HepG2 (cell line): ENCODE results near the gene NYNRIN. TPM values are rescaled to one million over a fixed set of nuclear protein-coding genes. Genes with fewer than 3 reads are reported as not detected.
A peak's percentile ranks its signal among the peaks of the same experiment; 100 is the strongest.

Experiments
- ATAC-seq: fragments of 200-7000 bp; cut with Tn5 transposase; 3 replicates; pipeline ENCODE4 v1.9.1; 2020; ENCODE audit warnings: mild to moderate bottlenecking, moderate library complexity
- BruUV-seq: library from RNA; stranded (reverse); fragments of 400-500 nt; replicated peaks from 2 replicates; lab custom pipeline; 2021; lab: Mats Ljungman, UMichigan
- CTCF ChIA-PET: fragments of 300-600 bp; formaldehyde crosslinking; extraction: SDS; loops from one replicate; lab custom pipeline; 2021; ENCODE audit warnings: low total read pairs, inconsistent platforms, low intra/inter-chr PET ratio; lab: Yijun Ruan, JAX
- POLR2A ChIA-PET: fragments of 350-600 bp; sonication (Branson Sonifier 250); formaldehyde crosslinking; loops from one replicate; lab custom pipeline; 2020; ENCODE audit warnings: antibody characterized with exemption, inconsistent platforms; lab: Yijun Ruan, JAX
- DNase-seq: peaks from one replicate; pipeline ENCODE4 v3.0.0-alpha.2; 2015; ENCODE audit warnings: low spot score
- FAIRE-seq: peaks from 3 replicates; lab custom pipeline; 2011; peaks lifted over from hg19 to GRCh38; lab: Jason Lieb, UNC
- H2AFZ ChIP-seq: one replicate; pipeline ENCODE4 v1.6.1; 2011; ENCODE audit warnings: low read length, inconsistent platforms
- H3K27ac ChIP-seq: fragments of 300-600 bp; 3 replicates; pipeline ENCODE4 v1.8.0; 2011; ENCODE audit warnings: mixed run types, mild to moderate bottlenecking, mixed read lengths, low read length, inconsistent platforms; ENCODE audit not compliant: insufficient read depth; ENCODE audit errors: extremely low read length
- H3K27me3 ChIP-seq, 2 experiments: fragments of 200-600 bp in 1 of 2; 2 replicates in 1 of 2; 3 replicates in 1 of 2; pipeline versions ENCODE4 v1.6.0 to v1.8.0; 2011; ENCODE audit warnings: low read length in 2 of 2, mild to moderate bottlenecking in 2 of 2, moderate library complexity in 2 of 2, inconsistent platforms in 1 of 2; ENCODE audit not compliant: insufficient read depth in 2 of 2, control insufficient read depth in 1 of 2
- H3K36me3 ChIP-seq, 2 experiments: fragments of 200-600 bp in 1 of 2; replicated peaks in 1 of 2; 2 replicates in 1 of 2; 3 replicates in 1 of 2; pipeline versions ENCODE4 v1.5.1 to v1.8.0; 2011; ENCODE audit warnings: low read length in 2 of 2, inconsistent platforms in 1 of 2; ENCODE audit not compliant: insufficient read depth in 2 of 2, control insufficient read depth in 1 of 2
- H3K4me1 ChIP-seq: 2 replicates; pipeline ENCODE4 v1.5.1; 2012; ENCODE audit warnings: low read length, inconsistent platforms; ENCODE audit not compliant: insufficient read depth
- H3K4me2 ChIP-seq: 2 replicates; pipeline ENCODE4 v1.6.0; 2011; ENCODE audit warnings: low read depth, low read length, inconsistent platforms
- H3K4me3 ChIP-seq, 3 experiments: fragments of 200-600 bp in 1 of 3; sonication (generic), shearing (Covaris generic) in 1 of 3; replicated peaks in 1 of 3; 2 replicates each; pipeline ENCODE4 v1.5.1; 2011 to 2016; ENCODE audit warnings: low read length in 3 of 3, inconsistent platforms in 2 of 3, low read depth in 2 of 3, mild to moderate bottlenecking in 2 of 3, control low read depth in 1 of 3, mixed read lengths in 1 of 3; ENCODE audit not compliant: insufficient read depth in 1 of 3
- H3K79me2 ChIP-seq: one replicate; pipeline ENCODE4 v1.6.1; 2011; ENCODE audit warnings: low read length, inconsistent platforms; ENCODE audit not compliant: insufficient read depth
- H3K9ac ChIP-seq: 2 replicates; pipeline ENCODE4 v1.6.0; 2011; ENCODE audit warnings: mild to moderate bottlenecking, low read depth, low read length, inconsistent platforms; ENCODE audit not compliant: insufficient read depth
- H3K9me3 ChIP-seq: 2 replicates; pipeline ENCODE4 v1.5.1; 2012; ENCODE audit warnings: mild to moderate bottlenecking, low read length
- H4K20me1 ChIP-seq: 2 replicates; pipeline ENCODE4 v1.6.0; 2011; ENCODE audit warnings: inconsistent platforms, mild to moderate bottlenecking, low read length, moderate library complexity; ENCODE audit not compliant: insufficient read depth
- MLX ChIP-seq: IDR thresholded peaks from 2 replicates; pipeline ENCODE4 v1.6.1; 2016
- PCBP2 ChIP-seq: fragments of 200-400 bp; formaldehyde crosslinking; optimal IDR thresholded peaks from 2 replicates; pipeline ENCODE3; 2018; ENCODE audit warnings: low read length, low read depth; ENCODE audit not compliant: poor library complexity, severe bottlenecking
- PHF21A ChIP-seq: sonication (generic); formaldehyde crosslinking; IDR thresholded peaks from 2 replicates; pipeline ENCODE4 v1.5.0; 2020; ENCODE audit warnings: mild to moderate bottlenecking, missing genetic modification reagents
- SRSF1 ChIP-seq: fragments of 200-400 bp; formaldehyde crosslinking; optimal IDR thresholded peaks from 2 replicates; pipeline ENCODE3; 2017; ENCODE audit warnings: mild to moderate bottlenecking, low read depth, low read length, moderate library complexity
- TBP ChIP-seq: sonication (generic); formaldehyde crosslinking; IDR thresholded peaks from 2 replicates; pipeline ENCODE4 v1.5.0; 2020; ENCODE audit warnings: missing genetic modification reagents
- TCF12 ChIP-seq, 2 experiments: fragments of 450-650 bp in 1 of 2; sonication (generic) in 1 of 2; formaldehyde crosslinking in 1 of 2; IDR thresholded peaks; 2 replicates each; pipeline versions ENCODE4 v1.6.1 to v1.8.0; 2017 to 2022; ENCODE audit warnings: antibody characterized with exemption in 1 of 2, mild to moderate bottlenecking in 1 of 2, missing genetic modification reagents in 1 of 2, moderate library complexity in 1 of 2
- TEAD2 ChIP-seq: sonication (generic); formaldehyde crosslinking; IDR thresholded peaks from 2 replicates; pipeline ENCODE4 v1.9.0; 2021; ENCODE audit warnings: missing genetic modification reagents
- TRAFD1 ChIP-seq: sonication (generic); formaldehyde crosslinking; IDR thresholded peaks from 2 replicates; pipeline ENCODE4 v1.5.1; 2020; ENCODE audit warnings: missing genetic modification reagents, mild to moderate bottlenecking, borderline replicate concordance
- U2AF1 ChIP-seq: fragments of 200-400 bp; formaldehyde crosslinking; optimal IDR thresholded peaks from 2 replicates; pipeline ENCODE3; 2017; ENCODE audit warnings: mild to moderate bottlenecking, low read depth, low read length
- ZNF563 ChIP-seq: sonication (generic); formaldehyde crosslinking; IDR thresholded peaks from 2 replicates; pipeline ENCODE4 v1.8.0; 2022; ENCODE audit warnings: mild to moderate bottlenecking, moderate library complexity, missing genetic modification reagents
- ZNF572 ChIP-seq: sonication (generic); formaldehyde crosslinking; IDR thresholded peaks from 2 replicates; pipeline ENCODE4 v1.5.1; 2020; ENCODE audit warnings: mild to moderate bottlenecking, missing genetic modification reagents
- ZNF609 ChIP-seq: sonication (generic); formaldehyde crosslinking; IDR thresholded peaks from 2 replicates; pipeline ENCODE4 v1.4.0; 2020; ENCODE audit warnings: mild to moderate bottlenecking, missing genetic modification reagents, borderline replicate concordance
- ZNF746 ChIP-seq: sonication (generic); formaldehyde crosslinking; IDR thresholded peaks from 2 replicates; pipeline ENCODE4 v1.8.0; 2022; ENCODE audit warnings: mild to moderate bottlenecking, missing genetic modification reagents
- ZSCAN20 ChIP-seq: sonication (generic); formaldehyde crosslinking; IDR thresholded peaks from 2 replicates; pipeline ENCODE4 v1.4.0; 2020; ENCODE audit warnings: missing genetic modification reagents, mild to moderate bottlenecking, borderline replicate concordance
- ZSCAN22 ChIP-seq: sonication (generic); formaldehyde crosslinking; IDR thresholded peaks from 2 replicates; pipeline ENCODE4 v1.4.0; 2020; ENCODE audit warnings: mild to moderate bottlenecking, missing genetic modification reagents
- WGBS: methylation state at CpG from one replicate; pipeline ENCODE4 v1.1.6; 2017; ENCODE audit warnings: low lambda C conversion rate; 5-methylcytosine and 5-hydroxymethylcytosine counted together
- in situ Hi-C: cut with HindIII; loops from 2 replicates; pipeline ENCODE4 v1.10.0; 2017; ENCODE audit warnings: low pct_unique_long_range_greater_than_20kb; ENCODE audit not compliant: extremely low pct_ligation_motif_present
- intact Hi-C: fragments of 100-400 bp; cut with micrococcal nuclease; formaldehyde crosslinking; loops from one replicate; pipeline ENCODE4 v1.10.0; 2022; ENCODE audit not compliant: unreplicated experiment
- polyA plus RNA-seq, 8 experiments: library from polyadenylated mRNA; depleted of rRNA in 3 of 8; stranded (reverse) in 7 of 8; unstranded in 1 of 8; fragments of >200 nt; fragmentation: Illumina TruSeq in 4 of 8; extraction: Trizol in 4 of 8; gene quantifications; 2 replicates each; pipeline versions ENCODE4 v1.2.1 to v1.2.3, GENCODE V29; 2011 to 2016; ENCODE audit warnings: low read depth in 4 of 8, missing spikeins in 1 of 8, mixed read lengths in 1 of 8; ENCODE audit not compliant: insufficient read depth in 1 of 8
- total RNA-seq, 5 experiments: library from RNA; depleted of rRNA; stranded (reverse); fragments of >200 nt; fragmentation: Illumina TruSeq; extraction: Trizol; gene quantifications; 2 replicates each; pipeline ENCODE4 v1.2.3, GENCODE V29; 2016; ENCODE audit warnings: low read depth in 1 of 5

The NYNRIN gene
- total and polyA plus RNA-seq, 2 of the 13 experiments (the other 11 are each of a cell fraction or from before 2014, with no cell fraction given): 0.63 to 1.1 TPM

GRCh38 chr14:24367514-24368211, 31.1 kb upstream of the NYNRIN start, which contains the start of gene NFATC4 (continued):
- TF ChIP-seq TRAFD1 (CRISPR knock-in tag) (peak; percentile 5; the same call in 1 of the 2 replicates), ZNF609 (no peak), PHF21A (no peak; the same call in 1 of the 2 replicates)

- peaks cover 32% of the 10 kb centered on the region for H3K4me1 ChIP-seq
- intact Hi-C loops: loop anchor here (5.0 kb wide), 1 partner anchor 194 kb away; no protein-coding TSS in a partner anchor
- H3K9ac ChIP-seq: no peak overlapping the region
- no peaks in the 10 kb centered on the region for H3K9me3 ChIP-seq
- H4K20me1 ChIP-seq: no peaks in the 10 kb centered on the region
- FAIRE-seq: no peak
- no peaks in the 10 kb centered on the region for H3K79me2 ChIP-seq
- H3K27me3 ChIP-seq: peaks cover 20 to 55% of the 10 kb centered on the region in 2 experiments
- in situ Hi-C loops: loop anchor here (5.0 kb wide), 1 partner anchor 64 kb away; no protein-coding TSS in a partner anchor
- 43% methylated on average over 15 of the region's 15 CpGs for WGBS
- POLR2A ChIA-PET: interaction anchor here (1.0 to 1.4 kb wide), 2 partner anchors 62 to 63 kb away, joined by 3 to 7 read pairs; partner anchors contain the start of genes CBLN3 and KHNYN
- no peak for ATAC-seq
- no peak overlapping the region for H2AFZ ChIP-seq
- BruUV-seq: no TSS peak
- no peak for TF ChIP-seq ZSCAN20 (CRISPR knock-in tag)
- TF ChIP-seq TCF12 (IDR thresholded peaks at IDR 0.05): no peak
- 0 out of 2 replicates have a peak, but pooled peaks have one; percentile 20 for TF ChIP-seq TCF12 (CRISPR knock-in tag; IDR thresholded peaks at IDR 0.05)
- TF ChIP-seq SRSF1: peak; percentile 81
- TF ChIP-seq ZSCAN22 (CRISPR knock-in tag): no peak
- TF ChIP-seq TBP (CRISPR knock-in tag): no peak
- TF ChIP-seq ZNF746: no peak
- no peak for TF ChIP-seq U2AF1
- TF ChIP-seq TEAD2 (CRISPR knock-in tag): no peak
- no peak for TF ChIP-seq ZNF563
- no peak for TF ChIP-seq MLX (CRISPR knock-in tag)
- peak; percentile 85 for TF ChIP-seq PCBP2
- 0 out of 2 replicates have a peak, but pooled peaks have one; percentile 11 for TF ChIP-seq ZNF572 (CRISPR knock-in tag)
- no peaks in the 10 kb centered on the region for H3K36me3 ChIP-seq
- H3K4me2 ChIP-seq: peak overlapping the region; percentile 8; the same call in 1 of the 2 replicates
- H3K27ac ChIP-seq: no peak overlapping the region
- peak overlapping the region in 1 of 3 experiments; percentile 29; a peak in 1 of 6 replicates for H3K4me3 ChIP-seq
- no peak for DNase-seq
- CTCF ChIA-PET: interaction anchor here (3.8 to 7.9 kb wide), 3 partner anchors 35 to 65 kb away, joined by 30 to 295 read pairs (median 72); partner anchors contain the start of genes ADCY4, CBLN3 and KHNYN
Measured at GRCh38 chr14:24368212-24368561, 30.6 kb upstream of the NYNRIN start.
